Measurements from ENCODE around the gene ITPK1.

The ITPK1 gene

GRCh38 chr14:92968291-92969020, 147.3 kb downstream of the ITPK1 start:
- no peak for DNase-seq (ENCODE audit: low read depth)

DNA sequence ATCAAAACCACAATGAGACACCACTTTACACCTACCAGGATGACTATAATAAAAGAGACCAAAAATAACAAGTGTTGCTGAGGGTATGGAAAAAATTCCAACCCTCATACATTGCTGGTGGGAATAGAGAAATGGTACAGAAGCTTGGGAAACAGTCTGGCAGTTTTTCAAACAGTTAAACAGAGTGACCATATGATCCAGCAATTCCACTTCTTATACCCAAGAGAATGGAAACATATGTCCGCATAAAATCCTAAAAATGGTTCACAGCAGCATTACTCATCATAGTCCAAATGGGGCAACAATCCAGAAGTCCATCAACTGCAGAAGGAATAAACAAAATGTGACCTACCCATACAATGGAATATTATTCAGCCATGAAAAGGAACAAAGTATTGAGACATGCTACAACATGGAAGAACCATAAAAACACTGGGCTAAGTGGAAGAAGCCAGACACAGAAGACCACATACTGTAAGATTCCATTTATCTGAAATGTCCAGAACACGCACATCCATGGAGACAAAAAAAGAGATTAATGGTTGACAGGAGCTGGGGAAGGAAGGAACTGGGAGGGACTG, 148.3 kb downstream of the ITPK1 start:
- DNase-seq (ENCODE audit: low read depth): no peak

DNA sequence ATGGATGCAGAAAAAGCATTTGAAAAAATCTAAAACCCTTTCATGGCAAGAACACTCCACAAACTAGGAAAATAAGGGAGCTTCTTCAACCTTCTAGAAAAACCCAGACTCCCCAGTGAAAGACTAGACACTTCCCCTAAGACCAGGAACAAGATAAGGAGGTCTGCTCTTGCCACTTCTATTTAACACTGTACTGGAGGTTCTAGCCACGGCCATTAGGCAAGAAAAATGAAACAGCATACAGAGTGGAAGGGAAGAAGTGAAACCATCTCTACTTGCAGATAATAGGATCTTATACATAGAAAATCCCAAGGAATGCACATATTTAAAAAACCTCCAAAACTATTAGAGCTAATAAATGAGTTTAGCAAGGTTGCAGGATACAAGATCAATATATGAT, 150.4 kb downstream of the ITPK1 start:
- no peak for DNase-seq (ENCODE audit: low read depth)

DNA sequence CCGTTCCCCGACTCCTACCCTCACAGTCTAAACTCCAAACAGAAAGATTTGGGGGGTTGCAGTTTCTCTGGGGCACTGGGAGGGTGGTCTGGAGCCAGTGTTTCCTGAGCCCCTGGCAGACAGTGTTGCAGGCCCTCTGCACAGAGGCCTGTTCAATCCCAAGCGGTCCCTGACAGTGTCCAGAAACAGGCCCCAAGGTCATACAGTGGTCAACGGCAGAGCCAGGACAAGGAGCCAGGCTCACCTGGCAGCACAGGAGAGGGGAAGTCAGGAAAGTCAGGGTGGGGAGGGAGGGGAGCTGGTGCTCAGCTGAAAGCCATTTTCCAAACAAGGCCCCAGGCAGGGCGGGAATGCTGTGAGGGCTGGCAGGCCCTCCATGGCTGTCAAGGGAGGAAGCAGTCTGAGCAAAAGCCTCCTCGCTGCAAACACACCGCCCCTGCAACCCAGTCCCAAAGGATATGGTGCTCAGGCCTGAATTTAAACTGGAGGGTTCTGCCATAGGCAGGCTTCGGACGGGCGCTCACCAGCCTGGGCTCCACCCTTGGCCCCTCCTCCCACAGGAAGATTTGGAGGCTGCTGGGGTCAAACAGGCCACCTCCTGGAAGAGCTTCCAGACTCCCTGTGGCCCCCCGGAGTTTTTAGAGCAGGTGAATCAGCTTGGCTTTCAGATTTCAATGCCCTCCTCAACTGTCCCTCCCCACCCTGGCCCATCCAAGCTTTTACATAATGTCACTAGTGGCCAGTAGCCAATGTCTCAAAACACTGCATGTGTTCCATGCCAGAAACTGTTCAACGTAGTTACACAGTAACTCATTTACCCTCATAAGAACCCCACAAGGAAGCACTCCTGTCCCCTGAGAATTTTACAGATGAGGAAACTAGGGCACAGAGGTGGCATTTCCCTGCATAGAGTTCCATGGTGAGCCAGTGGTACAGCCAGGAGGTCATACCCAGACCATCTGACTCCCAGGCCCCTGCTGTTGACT, 151.3 kb downstream of the ITPK1 start:
- no peak for DNase-seq (ENCODE audit: low read depth)

GRCh38 chr14:92963301-92964123, 152.2 kb downstream of the ITPK1 start:
- no peak for DNase-seq (ENCODE audit: low read depth)

DNA sequence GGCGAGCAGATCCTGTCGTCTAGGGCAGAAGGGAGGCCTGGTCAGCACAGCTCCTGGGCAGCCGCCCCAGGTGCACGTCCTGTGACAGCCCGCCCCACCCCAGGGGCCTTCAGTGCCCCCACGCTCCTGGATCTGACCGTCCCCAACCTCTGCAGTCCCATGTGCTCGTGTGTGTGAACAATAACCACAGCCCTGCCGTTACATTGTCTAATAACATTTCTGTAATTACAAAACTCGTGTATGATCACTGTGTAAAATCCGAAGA, 153.0 kb downstream of the ITPK1 start:
- no peak for DNase-seq (ENCODE audit: low read depth)

GRCh38 chr14:92962031-92962830, 153.5 kb downstream of the ITPK1 start:
- DNase-seq (ENCODE audit: low read depth): no peak

- no peak for DNase-seq (ENCODE audit: low read depth)
Measured at GRCh38 chr14:92961567-92961855, 154.2 kb downstream of the ITPK1 start.

GRCh38 chr14:92960706-92961566, 154.8 kb downstream of the ITPK1 start:
- DNase-seq (ENCODE audit: low read depth): no peak

GRCh38 chr14:92959761-92960680, 155.7 kb downstream of the ITPK1 start:
- no peak for DNase-seq (ENCODE audit: low read depth)

DNA sequence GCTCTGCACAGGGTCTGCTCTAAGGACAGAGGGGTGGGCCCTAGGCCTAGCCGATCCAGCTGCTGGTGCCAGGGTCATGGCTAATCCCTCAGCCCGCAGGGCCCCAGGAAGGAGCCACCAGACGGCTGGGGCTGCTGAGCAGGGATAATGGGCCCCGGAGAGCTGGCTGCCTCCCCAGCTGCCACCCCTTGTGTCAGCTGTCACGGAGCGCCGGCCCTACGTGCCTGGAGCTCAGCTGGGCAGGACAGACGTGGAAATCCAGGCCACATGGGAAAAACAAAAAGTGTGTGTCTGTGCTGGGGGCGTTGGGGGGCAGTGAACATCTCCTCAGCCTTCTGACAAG, 156.6 kb downstream of the ITPK1 start:
- DNase-seq (ENCODE audit: low read depth): no peak

GRCh38 chr14:92958373-92959188, 157.1 kb downstream of the ITPK1 start:
- no peak for DNase-seq (ENCODE audit: low read depth)

DNA sequence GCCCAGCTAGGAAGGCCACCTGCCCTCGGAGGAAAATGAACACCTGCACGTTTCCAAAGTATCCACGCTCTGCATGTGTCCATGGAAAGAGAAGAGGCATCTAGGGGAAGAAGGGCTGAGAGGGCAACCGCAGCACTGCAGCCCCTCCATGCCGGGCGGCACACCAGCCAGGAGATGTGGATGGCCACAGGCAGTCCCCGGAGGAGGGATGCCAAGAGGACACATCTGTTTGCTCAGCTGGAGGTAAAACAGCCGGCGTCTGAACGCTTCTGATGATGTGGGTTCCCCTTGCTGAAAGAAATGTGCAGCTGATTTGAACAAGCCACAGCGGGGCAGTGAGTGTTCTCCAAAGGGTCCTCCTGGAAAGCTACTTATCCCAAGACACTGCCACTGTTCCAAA, 158.8 kb downstream of the ITPK1 start:
- DNase-seq (ENCODE audit: low read depth): no peak

GRCh38 chr14:92955381-92955780, 160.3 kb downstream of the ITPK1 start:
- no peak for DNase-seq (ENCODE audit: low read depth)

- no peak for DNase-seq (ENCODE audit: low read depth)
Measured at GRCh38 chr14:92954933-92955332, 160.8 kb downstream of the ITPK1 start.

DNA sequence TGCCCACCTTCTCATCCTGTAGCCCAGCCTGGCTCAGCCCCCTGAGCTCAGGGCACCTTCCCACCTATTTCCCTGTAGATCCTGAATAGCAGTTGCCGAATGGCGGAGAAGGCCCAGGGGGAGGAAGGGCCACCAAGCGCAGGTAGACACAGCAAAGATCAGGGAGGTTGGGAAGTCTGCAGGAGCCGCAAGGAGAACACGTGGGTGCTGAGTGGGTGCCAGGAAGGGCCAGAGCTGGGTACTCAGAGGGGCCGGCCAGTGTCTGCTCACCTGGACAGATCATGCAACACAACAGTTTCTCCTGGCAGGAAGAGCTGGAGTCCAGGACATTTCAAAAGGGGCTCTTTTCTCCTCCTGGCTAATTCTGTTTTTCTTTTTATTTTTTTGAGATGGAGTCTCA, 162.2 kb downstream of the ITPK1 start:
- no peak for DNase-seq (ENCODE audit: low read depth)

- no peak for DNase-seq (ENCODE audit: low read depth)
Measured at GRCh38 chr14:92952481-92953298, 163.0 kb downstream of the ITPK1 start.
